ENCODE results near the gene TNRC6C. TPM values are rescaled to one million over a fixed set of nuclear protein-coding genes. Genes with fewer than 3 reads are reported as not detected.

TNRC6C gene
- total and polyA plus RNA-seq, 4 donors: 1.3 to 7.7 (median 2.9) TPM

DNA sequence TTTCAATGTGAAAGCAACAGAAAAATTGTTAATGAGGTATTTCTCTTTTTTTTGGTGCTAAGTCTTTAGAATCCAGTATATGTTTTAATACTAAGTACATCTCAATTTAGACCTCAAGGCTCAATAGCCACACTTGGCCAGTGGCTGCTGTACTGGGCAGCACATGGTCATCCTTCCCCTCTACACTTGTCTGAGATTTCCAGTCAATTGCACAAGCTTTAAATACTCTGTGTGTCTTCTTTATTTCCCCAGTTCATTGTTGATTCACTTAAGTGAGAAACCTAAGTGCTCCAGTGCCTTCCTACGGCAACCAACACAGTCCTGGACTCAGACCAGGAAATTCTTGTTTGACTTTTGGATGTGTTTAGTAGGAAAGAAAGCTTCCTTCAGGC, 62.2 kb downstream of the TNRC6C start:
- H3K27ac ChIP-seq (ENCODE audit: low read depth in 1 of 2, low read length in 2 of 2): peak overlapping the region in 1 of 2 donors; percentile 62
- no peaks in the 10 kb centered on the region for H3K36me3 ChIP-seq (ENCODE audit: control insufficient read depth in 4 of 4, insufficient read depth in 3 of 4, low read depth in 1 of 4, low read length in 3 of 4)
- no peaks in the 10 kb centered on the region for H3K9me3 ChIP-seq (ENCODE audit: control insufficient read depth in 4 of 4, low read length in 3 of 4)
- H3K27me3 ChIP-seq (ENCODE audit: control insufficient read depth in 4 of 4, insufficient read depth in 4 of 4, low read length in 3 of 4): no peaks in the 10 kb centered on the region
- 39% methylated on average over 1 of the region's 1 CpG for WGBS
- no peak for DNase-seq (ENCODE audit: low spot score)
- H3K4me1 ChIP-seq (ENCODE audit: control insufficient read depth in 4 of 4, insufficient read depth in 4 of 4, low read length in 3 of 4): peaks cover 0 to 10% (median 8%) of the 10 kb centered on the region in 4 donors
- no peak overlapping the region for H3K9ac ChIP-seq (ENCODE audit: low read depth in 1 of 2, low read length in 2 of 2)
- no peak for TF ChIP-seq HNF4G (IDR thresholded peaks at IDR 0.05)
- TF ChIP-seq JUND (IDR thresholded peaks at IDR 0.05): no peak
- no peak overlapping the region for H3K4me3 ChIP-seq (ENCODE audit: low read depth in 1 of 3, low read length in 3 of 3)

DNA sequence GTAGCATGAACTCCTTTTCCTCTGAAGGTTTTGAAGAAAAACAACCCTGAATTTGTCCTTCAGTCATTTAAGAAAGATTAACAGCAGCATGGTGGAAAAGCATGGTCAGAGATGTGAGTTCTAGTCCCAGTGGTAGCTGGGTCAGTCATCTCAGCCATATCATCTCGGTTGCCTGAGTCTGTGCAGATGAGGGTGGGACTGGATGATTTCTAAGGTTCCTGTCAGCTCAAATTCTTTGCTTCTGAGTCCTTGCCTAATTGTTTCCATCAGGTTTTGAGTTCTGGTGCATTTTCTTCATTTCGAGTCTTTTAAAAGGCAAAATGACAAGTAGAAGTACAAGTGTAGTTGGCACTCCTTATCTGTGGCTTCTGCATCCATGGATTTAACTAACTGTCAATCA, 63.9 kb downstream of the TNRC6C start:
- 95% methylated on average over 2 of the region's 2 CpGs for WGBS
- no peak overlapping the region for H3K4me3 ChIP-seq (ENCODE audit: low read depth in 1 of 3, low read length in 3 of 3)
- TF ChIP-seq, protein P1, sequence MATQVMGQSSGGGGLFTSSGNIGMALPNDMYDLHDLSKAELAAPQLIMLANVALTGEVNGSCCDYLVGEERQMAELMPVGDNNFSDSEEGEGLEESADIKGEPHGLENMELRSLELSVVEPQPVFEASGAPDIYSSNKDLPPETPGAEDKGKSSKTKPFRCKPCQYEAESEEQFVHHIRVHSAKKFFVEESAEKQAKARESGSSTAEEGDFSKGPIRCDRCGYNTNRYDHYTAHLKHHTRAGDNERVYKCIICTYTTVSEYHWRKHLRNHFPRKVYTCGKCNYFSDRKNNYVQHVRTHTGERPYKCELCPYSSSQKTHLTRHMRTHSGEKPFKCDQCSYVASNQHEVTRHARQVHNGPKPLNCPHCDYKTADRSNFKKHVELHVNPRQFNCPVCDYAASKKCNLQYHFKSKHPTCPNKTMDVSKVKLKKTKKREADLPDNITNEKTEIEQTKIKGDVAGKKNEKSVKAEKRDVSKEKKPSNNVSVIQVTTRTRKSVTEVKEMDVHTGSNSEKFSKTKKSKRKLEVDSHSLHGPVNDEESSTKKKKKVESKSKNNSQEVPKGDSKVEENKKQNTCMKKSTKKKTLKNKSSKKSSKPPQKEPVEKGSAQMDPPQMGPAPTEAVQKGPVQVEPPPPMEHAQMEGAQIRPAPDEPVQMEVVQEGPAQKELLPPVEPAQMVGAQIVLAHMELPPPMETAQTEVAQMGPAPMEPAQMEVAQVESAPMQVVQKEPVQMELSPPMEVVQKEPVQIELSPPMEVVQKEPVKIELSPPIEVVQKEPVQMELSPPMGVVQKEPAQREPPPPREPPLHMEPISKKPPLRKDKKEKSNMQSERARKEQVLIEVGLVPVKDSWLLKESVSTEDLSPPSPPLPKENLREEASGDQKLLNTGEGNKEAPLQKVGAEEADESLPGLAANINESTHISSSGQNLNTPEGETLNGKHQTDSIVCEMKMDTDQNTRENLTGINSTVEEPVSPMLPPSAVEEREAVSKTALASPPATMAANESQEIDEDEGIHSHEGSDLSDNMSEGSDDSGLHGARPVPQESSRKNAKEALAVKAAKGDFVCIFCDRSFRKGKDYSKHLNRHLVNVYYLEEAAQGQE (IDR thresholded peaks at IDR 0.05): no peak
- DNase-seq (ENCODE audit: low spot score): no peak
- no peaks in the 10 kb centered on the region for H3K36me3 ChIP-seq (ENCODE audit: control insufficient read depth in 4 of 4, insufficient read depth in 3 of 4, low read depth in 1 of 4, low read length in 3 of 4)
- H3K27me3 ChIP-seq (ENCODE audit: control insufficient read depth in 4 of 4, insufficient read depth in 4 of 4, low read length in 3 of 4): no peaks in the 10 kb centered on the region
- H3K9me3 ChIP-seq (ENCODE audit: control insufficient read depth in 4 of 4, low read length in 3 of 4): no peaks in the 10 kb centered on the region
- no peak overlapping the region for H3K9ac ChIP-seq (ENCODE audit: low read depth in 1 of 2, low read length in 2 of 2)
- peaks cover 0 to 10% (median 8%) of the 10 kb centered on the region in 4 donors for H3K4me1 ChIP-seq (ENCODE audit: control insufficient read depth in 4 of 4, insufficient read depth in 4 of 4, low read length in 3 of 4)
- no peak overlapping the region for H3K27ac ChIP-seq (ENCODE audit: low read depth in 1 of 2, low read length in 2 of 2)

DNA sequence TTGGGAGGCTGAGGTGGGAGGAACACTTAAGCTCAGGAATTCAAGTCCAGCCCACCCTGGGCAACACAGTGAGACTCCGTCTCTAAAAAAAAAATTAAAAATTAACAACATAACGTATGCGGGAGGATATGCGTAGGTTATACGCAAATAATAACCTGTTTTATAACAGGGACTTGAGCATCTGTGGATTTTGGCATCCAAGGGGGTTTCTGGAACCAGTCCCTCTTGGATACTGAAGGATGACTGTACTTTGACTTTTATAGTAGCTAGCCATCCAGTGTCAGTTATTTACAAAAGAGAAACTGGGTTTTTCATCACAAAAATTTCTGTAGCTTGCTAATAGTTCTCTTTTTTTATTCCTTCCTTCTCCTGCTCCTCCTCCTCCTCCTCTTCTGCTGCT, 64.5 kb downstream of the TNRC6C start:
- no peak for TF ChIP-seq JUND (IDR thresholded peaks at IDR 0.05)
- TF ChIP-seq, protein P2, sequence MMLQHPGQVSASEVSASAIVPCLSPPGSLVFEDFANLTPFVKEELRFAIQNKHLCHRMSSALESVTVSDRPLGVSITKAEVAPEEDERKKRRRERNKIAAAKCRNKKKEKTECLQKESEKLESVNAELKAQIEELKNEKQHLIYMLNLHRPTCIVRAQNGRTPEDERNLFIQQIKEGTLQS (IDR thresholded peaks at IDR 0.05): no peak
- TF ChIP-seq NR2F2 (IDR thresholded peaks at IDR 0.05): no peak
- no peak for TF ChIP-seq FOXA1 (IDR thresholded peaks at IDR 0.05)
- no peak for TF ChIP-seq TAF1 (conservative IDR thresholded peaks at IDR 0.05)
- TF ChIP-seq RXRA (IDR thresholded peaks at IDR 0.05): no peak
- no peak for TF ChIP-seq EGR1 (IDR thresholded peaks at IDR 0.05; ENCODE audit: low read depth in 2 of 2)
- no peak for TF ChIP-seq SP1 (IDR thresholded peaks at IDR 0.05)
- TF ChIP-seq, protein P1 (IDR thresholded peaks at IDR 0.05): no peak
- no peak for TF ChIP-seq RAD21 (IDR thresholded peaks at IDR 0.05)
- TF ChIP-seq, protein P3, sequence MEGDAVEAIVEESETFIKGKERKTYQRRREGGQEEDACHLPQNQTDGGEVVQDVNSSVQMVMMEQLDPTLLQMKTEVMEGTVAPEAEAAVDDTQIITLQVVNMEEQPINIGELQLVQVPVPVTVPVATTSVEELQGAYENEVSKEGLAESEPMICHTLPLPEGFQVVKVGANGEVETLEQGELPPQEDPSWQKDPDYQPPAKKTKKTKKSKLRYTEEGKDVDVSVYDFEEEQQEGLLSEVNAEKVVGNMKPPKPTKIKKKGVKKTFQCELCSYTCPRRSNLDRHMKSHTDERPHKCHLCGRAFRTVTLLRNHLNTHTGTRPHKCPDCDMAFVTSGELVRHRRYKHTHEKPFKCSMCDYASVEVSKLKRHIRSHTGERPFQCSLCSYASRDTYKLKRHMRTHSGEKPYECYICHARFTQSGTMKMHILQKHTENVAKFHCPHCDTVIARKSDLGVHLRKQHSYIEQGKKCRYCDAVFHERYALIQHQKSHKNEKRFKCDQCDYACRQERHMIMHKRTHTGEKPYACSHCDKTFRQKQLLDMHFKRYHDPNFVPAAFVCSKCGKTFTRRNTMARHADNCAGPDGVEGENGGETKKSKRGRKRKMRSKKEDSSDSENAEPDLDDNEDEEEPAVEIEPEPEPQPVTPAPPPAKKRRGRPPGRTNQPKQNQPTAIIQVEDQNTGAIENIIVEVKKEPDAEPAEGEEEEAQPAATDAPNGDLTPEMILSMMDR (IDR thresholded peaks at IDR 0.05; ENCODE audit: low read depth, low read length, missing input control): no peak
- TF ChIP-seq, protein P4, sequence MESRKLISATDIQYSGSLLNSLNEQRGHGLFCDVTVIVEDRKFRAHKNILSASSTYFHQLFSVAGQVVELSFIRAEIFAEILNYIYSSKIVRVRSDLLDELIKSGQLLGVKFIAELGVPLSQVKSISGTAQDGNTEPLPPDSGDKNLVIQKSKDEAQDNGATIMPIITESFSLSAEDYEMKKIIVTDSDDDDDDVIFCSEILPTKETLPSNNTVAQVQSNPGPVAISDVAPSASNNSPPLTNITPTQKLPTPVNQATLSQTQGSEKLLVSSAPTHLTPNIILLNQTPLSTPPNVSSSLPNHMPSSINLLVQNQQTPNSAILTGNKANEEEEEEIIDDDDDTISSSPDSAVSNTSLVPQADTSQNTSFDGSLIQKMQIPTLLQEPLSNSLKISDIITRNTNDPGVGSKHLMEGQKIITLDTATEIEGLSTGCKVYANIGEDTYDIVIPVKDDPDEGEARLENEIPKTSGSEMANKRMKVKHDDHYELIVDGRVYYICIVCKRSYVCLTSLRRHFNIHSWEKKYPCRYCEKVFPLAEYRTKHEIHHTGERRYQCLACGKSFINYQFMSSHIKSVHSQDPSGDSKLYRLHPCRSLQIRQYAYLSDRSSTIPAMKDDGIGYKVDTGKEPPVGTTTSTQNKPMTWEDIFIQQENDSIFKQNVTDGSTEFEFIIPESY (IDR thresholded peaks at IDR 0.05): no peak
- TF ChIP-seq, protein P5, sequence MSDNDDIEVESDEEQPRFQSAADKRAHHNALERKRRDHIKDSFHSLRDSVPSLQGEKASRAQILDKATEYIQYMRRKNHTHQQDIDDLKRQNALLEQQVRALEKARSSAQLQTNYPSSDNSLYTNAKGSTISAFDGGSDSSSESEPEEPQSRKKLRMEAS (IDR thresholded peaks at IDR 0.05): no peak
- TF ChIP-seq FOXA2 (IDR thresholded peaks at IDR 0.05): no peak
- no peak for TF ChIP-seq HNF4G (IDR thresholded peaks at IDR 0.05)
- TF ChIP-seq GABPA (IDR thresholded peaks at IDR 0.05 in 1 of 2, conservative IDR thresholded peaks at IDR 0.05 in 1 of 2): no peak
- TF ChIP-seq HNF4A (conservative IDR thresholded peaks at IDR 0.05): no peak
- TF ChIP-seq YY1 (IDR thresholded peaks at IDR 0.05): no peak
- Histone ChIP-seq H3K9me3 (ENCODE audit: control insufficient read depth in 4 of 4, low read length in 3 of 4) (no peaks in the 10 kb centered on the region), H3K27me3 (ENCODE audit: control insufficient read depth in 4 of 4, insufficient read depth in 4 of 4, low read length in 3 of 4) (no peaks in the 10 kb centered on the region), H3K4me3 (ENCODE audit: low read depth in 1 of 3, low read length in 3 of 3) (no peak overlapping the region), H3K9ac (ENCODE audit: low read depth in 1 of 2, low read length in 2 of 2) (no peak overlapping the region), H3K36me3 (ENCODE audit: control insufficient read depth in 4 of 4, insufficient read depth in 3 of 4, low read depth in 1 of 4, low read length in 3 of 4) (no peaks in the 10 kb centered on the region), H3K4me1 (ENCODE audit: control insufficient read depth in 4 of 4, insufficient read depth in 4 of 4, low read length in 3 of 4) (peaks cover 0 to 10% (median 8%) of the 10 kb centered on the region in 4 donors), H3K27ac (ENCODE audit: low read depth in 1 of 2, low read length in 2 of 2) (no peak overlapping the region)
- WGBS: 95% methylated on average over 5 of the region's 5 CpGs
- DNase-seq (ENCODE audit: low spot score): no peak
